ENCODE data around the gene PRR9. TPM values are rescaled to one million over a fixed set of nuclear protein-coding genes. Genes with fewer than 3 reads are reported as not detected.
"Not testable (repeated sequence)": the region's sequence is repeated elsewhere in the genome, so short reads cannot be mapped to it uniquely, and the experiment has no call there.

PRR9 gene
- total RNA-seq, 2 donors from 2014 or later, result not detected

DNA sequence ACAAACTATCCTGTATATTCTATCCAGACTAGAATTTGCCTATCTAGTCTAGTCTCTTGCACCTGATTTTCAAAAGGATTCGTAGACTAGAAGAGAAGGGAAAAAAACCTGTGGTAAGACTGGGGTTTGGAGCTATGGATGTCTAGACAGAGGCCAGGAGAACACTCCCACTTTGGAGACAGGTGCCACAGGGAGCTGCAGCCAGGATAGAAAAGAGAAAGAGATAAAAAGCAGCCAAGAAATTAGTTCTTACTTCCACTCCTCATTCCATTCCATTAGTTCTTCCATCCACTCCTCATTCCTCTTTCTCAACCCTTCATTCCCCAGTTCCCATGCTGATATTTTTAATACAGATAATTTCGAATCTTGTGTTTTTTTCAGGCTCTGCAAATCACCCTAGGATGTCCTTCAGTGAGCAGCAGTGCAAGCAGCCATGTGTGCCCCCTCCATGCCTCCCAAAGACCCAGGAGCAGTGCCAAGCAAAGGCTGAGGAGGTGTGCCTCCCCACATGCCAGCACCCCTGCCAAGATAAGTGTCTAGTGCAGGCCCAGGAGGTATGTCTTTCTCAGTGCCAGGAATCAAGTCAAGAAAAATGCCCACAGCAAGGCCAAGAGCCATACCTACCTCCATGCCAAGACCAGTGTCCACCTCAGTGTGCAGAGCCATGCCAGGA is 496 bp downstream of the PRR9 start:
- DNase-seq (ENCODE audit: low spot score) (no peak), ATAC-seq (ENCODE audit: insufficient number of reproducible peaks, low FRiP score, low read depth) (no peak)
- no peaks in the 10 kb centered on the region for H3K4me1 ChIP-seq (ENCODE audit: control insufficient read depth in 1 of 2, low read depth in 2 of 2)
- H3K27ac ChIP-seq, result no peak overlapping the region
- no peaks in the 10 kb centered on the region for H3K27me3 ChIP-seq (replicated peaks; ENCODE audit: insufficient read depth)
- no peaks in the 10 kb centered on the region for H3K9me3 ChIP-seq
- no peak overlapping the region for H3K4me3 ChIP-seq
- TF ChIP-seq, protein P1, sequence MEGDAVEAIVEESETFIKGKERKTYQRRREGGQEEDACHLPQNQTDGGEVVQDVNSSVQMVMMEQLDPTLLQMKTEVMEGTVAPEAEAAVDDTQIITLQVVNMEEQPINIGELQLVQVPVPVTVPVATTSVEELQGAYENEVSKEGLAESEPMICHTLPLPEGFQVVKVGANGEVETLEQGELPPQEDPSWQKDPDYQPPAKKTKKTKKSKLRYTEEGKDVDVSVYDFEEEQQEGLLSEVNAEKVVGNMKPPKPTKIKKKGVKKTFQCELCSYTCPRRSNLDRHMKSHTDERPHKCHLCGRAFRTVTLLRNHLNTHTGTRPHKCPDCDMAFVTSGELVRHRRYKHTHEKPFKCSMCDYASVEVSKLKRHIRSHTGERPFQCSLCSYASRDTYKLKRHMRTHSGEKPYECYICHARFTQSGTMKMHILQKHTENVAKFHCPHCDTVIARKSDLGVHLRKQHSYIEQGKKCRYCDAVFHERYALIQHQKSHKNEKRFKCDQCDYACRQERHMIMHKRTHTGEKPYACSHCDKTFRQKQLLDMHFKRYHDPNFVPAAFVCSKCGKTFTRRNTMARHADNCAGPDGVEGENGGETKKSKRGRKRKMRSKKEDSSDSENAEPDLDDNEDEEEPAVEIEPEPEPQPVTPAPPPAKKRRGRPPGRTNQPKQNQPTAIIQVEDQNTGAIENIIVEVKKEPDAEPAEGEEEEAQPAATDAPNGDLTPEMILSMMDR (IDR thresholded peaks at IDR 0.05), result no peak
- no peaks in the 10 kb centered on the region for H3K36me3 ChIP-seq

DNA sequence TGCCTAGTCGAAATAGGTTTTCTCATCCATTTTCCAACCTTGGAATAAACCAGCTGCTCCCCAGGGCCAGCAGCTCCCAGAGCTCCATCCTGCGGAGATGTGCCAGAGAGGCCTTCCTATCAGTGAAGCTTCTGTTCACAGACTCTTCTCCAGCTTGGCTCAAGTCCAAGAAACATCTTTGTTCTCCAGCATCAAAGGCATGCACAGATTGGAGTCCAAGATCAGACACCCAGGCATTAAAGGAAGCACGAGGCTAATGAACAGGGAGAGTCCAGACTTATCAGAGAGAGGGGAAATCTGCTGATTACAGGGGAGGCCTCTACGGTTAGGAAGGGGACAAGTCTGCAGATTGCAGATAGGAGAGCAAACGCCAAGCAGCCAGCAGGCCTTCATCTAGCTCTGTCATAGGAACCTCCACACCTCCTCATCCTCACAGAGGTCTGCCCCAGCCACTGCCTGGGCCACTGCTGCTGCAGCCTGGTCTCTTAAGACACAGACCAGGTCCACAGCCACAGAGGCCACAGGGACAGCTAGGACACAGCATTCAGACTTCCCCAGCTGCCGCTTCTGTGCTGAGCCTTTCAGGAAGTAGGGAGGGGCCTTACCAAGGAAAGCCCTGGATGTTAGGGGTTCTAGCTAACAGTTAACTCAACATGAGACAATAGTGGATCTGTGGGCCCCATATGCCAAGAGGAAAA is 3.4 kb downstream of the PRR9 start:
- no peak for ATAC-seq (ENCODE audit: insufficient number of reproducible peaks, low FRiP score, low read depth)
- TF ChIP-seq, protein P1 (IDR thresholded peaks at IDR 0.05), result no peak
- Histone ChIP-seq H3K36me3 (no peaks in the 10 kb centered on the region), H3K9me3 (no peaks in the 10 kb centered on the region), H3K27me3 (replicated peaks; ENCODE audit: insufficient read depth) (no peaks in the 10 kb centered on the region), H3K4me3 (no peak overlapping the region), H3K27ac (no peak overlapping the region), H3K4me1 (ENCODE audit: control insufficient read depth in 1 of 2, low read depth in 2 of 2) (no peaks in the 10 kb centered on the region)
- no peak for DNase-seq (ENCODE audit: low spot score)

DNA sequence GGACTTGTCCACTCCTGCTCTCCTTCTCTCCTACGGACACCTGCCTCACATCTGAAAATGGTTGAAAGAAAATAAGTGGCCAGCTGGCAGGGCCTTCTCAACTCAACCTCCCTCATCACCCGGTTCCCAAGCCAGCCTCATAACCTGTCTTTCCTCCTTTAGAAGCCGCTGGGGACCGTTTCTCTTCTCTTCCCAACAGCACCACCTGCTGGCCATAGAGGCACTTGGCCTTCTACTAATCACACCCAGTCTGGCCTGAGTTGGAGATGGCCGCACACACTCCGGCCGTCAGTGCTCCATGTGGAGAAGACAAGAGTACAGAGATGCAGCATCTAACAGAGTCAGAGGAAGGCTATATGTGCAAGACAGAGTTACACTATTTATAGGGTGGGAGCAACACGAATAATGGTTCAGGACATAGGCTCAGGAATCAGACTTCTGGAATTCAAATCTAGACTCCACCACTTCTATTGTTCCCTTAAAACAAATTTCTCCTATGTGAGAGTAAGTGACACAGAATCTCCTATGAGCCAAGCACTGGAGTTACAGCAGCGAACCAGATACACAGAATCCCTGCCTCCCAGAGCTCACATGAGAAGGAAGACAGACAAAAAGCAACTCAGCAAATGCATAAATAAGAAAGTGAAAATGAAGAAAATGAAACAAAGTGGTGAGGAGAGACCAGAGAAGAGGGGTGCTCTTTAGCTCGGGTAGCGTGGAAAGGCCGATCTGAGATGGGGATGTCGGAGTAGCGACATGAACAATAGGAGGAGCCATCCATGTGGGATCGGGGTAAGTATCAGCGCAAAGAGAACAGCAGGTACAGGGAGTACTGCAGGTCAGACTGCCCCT is 5.9 kb downstream of the PRR9 start:
- H3K9me3 ChIP-seq; DNase-seq (ENCODE audit: low spot score); H3K4me1 ChIP-seq (ENCODE audit: control insufficient read depth in 1 of 2, low read depth in 2 of 2); H3K36me3 ChIP-seq; H3K27me3 ChIP-seq (replicated peaks; ENCODE audit: insufficient read depth); H3K27ac ChIP-seq; H3K4me3 ChIP-seq: not testable (repeated sequence)
- TF ChIP-seq, protein P1 (IDR thresholded peaks at IDR 0.05), result peak; percentile 59
- peak; percentile 62 for ATAC-seq (ENCODE audit: insufficient number of reproducible peaks, low FRiP score, low read depth)

DNA sequence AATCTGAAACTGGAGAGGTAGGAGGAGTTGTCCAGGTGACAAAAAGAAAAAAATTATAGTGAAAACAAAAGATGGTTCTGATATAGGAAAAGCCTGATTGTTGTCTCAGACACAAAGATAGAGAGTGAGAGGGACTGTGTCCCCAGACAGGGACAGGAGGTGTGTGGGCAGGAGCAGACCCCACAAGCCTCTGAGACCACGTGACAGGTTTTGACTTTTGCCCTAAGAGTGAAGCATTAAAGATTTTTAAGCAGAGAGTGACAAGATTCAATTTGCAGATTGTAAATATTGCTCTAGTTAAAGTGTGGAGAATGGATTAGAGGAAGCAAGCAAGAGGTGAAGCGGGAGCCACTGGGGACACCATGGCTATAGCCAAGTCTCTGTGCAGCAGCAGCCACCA is 10.4 kb downstream of the PRR9 start:
- DNase-seq (ENCODE audit: low spot score) (no peak), ATAC-seq (ENCODE audit: insufficient number of reproducible peaks, low FRiP score, low read depth) (no peak)
- TF ChIP-seq, protein P1 (IDR thresholded peaks at IDR 0.05), result no peak
- Histone ChIP-seq H3K9me3 (no peaks in the 10 kb centered on the region), H3K4me3 (no peak overlapping the region), H3K27ac (no peak overlapping the region), H3K36me3 (no peaks in the 10 kb centered on the region), H3K27me3 (replicated peaks; ENCODE audit: insufficient read depth) (no peaks in the 10 kb centered on the region), H3K4me1 (ENCODE audit: control insufficient read depth in 1 of 2, low read depth in 2 of 2) (no peaks in the 10 kb centered on the region)

DNA sequence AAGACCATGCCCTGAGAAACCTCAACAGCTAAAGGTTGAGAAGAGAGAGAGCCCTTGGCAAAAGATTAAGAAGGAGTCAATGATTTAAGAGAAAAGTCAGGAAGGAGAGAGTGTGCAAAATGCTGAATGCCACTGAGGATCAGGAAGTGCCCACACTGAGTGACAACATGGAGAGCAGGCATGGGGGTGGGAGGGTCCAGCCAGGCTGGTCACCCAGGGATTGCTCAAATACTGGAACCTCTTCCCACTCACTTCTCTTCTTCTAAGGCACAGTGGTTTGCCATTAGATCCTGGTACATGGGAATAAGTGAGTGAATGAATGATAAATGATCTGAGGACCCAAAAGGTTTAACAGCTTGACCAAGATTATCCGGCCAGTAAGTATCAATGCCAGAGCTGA is 11.1 kb downstream of the PRR9 start:
- H3K9me3 ChIP-seq, result no peaks in the 10 kb centered on the region
- H3K4me3 ChIP-seq, result no peak overlapping the region
- H3K27ac ChIP-seq, result no peak overlapping the region
- TF ChIP-seq, protein P1 (IDR thresholded peaks at IDR 0.05), result no peak
- H3K27me3 ChIP-seq (replicated peaks; ENCODE audit: insufficient read depth), result no peaks in the 10 kb centered on the region
- no peaks in the 10 kb centered on the region for H3K4me1 ChIP-seq (ENCODE audit: control insufficient read depth in 1 of 2, low read depth in 2 of 2)
- ATAC-seq (ENCODE audit: insufficient number of reproducible peaks, low FRiP score, low read depth) (no peak), DNase-seq (ENCODE audit: low spot score) (no peak)
- H3K36me3 ChIP-seq, result no peaks in the 10 kb centered on the region

DNA sequence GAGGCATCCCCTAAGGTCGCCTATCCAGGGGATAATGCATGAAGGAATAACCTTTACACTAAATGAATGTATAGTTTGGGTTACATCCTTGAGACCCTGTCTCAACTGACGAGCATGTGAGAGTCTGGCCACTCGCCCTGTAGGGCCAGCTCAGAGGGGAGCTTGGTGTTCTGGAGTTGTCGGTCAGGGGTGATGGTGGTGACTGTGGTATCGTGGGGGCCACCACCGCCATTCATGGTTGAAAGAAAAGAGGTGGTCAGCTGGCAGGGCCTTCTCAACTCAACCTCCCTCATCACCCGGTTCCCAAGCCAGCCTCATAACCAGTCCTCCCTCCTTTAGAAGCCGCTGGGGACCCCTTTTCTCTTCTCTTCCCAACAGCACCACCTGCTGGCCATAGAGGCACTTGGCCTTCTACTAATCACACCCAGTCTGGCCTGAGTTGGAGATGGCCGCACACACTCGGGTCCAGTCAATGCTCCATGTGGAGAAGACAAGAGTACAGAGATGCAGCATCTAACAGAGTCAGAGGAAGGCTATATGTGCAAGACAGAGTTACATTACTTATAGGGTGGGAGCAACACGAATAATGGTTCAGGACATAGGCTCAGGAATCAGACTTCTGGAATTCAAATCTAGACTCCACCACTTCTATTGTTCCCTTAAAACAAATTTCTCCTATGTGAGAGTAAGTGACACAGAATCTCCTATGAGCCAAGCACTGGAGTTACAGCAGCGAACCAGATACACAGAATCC is 11.9 kb downstream of the PRR9 start:
- not testable (repeated sequence) for ATAC-seq (ENCODE audit: insufficient number of reproducible peaks, low FRiP score, low read depth); H3K9me3 ChIP-seq; H3K4me1 ChIP-seq (ENCODE audit: control insufficient read depth in 1 of 2, low read depth in 2 of 2); DNase-seq (ENCODE audit: low spot score); H3K27ac ChIP-seq; H3K4me3 ChIP-seq; H3K27me3 ChIP-seq (replicated peaks; ENCODE audit: insufficient read depth); H3K36me3 ChIP-seq
